Stomach (tissue), 4 donors: ENCODE results near the gene COX4I1.

Experiments used
- EP300 ChIP-seq: sonication (generic); formaldehyde crosslinking; IDR thresholded peaks from one replicate; pipeline ENCODE4 v1.6.1; 2017; ENCODE audit warnings: antibody characterized with exemption
- POLR2A ChIP-seq, 4 donors: fragments of 450-650 bp; IDR thresholded peaks; one replicate each; pipeline ENCODE4 v1.6.1; 2016; ENCODE audit warnings: antibody characterized with exemption in 4 of 4, control low read depth in 2 of 4, mild to moderate bottlenecking in 1 of 4, moderate library complexity in 1 of 4
- TF ChIP-seq, protein P1 (sequence below), 7 experiments: fragments of 450-650 bp in 4 of 7; fragments of 200-600 bp in 3 of 7; sonication (generic) in 3 of 7; IDR thresholded peaks; one replicate each; pipeline ENCODE4 v1.5.1; 2016 to 2019; ENCODE audit warnings: antibody characterized with exemption in 7 of 7, control low read depth in 2 of 7, mild to moderate bottlenecking in 1 of 7

GRCh38 chr16:85847681-85848601 is 48.4 kb downstream of the COX4I1 start:
- TF ChIP-seq, protein P1, sequence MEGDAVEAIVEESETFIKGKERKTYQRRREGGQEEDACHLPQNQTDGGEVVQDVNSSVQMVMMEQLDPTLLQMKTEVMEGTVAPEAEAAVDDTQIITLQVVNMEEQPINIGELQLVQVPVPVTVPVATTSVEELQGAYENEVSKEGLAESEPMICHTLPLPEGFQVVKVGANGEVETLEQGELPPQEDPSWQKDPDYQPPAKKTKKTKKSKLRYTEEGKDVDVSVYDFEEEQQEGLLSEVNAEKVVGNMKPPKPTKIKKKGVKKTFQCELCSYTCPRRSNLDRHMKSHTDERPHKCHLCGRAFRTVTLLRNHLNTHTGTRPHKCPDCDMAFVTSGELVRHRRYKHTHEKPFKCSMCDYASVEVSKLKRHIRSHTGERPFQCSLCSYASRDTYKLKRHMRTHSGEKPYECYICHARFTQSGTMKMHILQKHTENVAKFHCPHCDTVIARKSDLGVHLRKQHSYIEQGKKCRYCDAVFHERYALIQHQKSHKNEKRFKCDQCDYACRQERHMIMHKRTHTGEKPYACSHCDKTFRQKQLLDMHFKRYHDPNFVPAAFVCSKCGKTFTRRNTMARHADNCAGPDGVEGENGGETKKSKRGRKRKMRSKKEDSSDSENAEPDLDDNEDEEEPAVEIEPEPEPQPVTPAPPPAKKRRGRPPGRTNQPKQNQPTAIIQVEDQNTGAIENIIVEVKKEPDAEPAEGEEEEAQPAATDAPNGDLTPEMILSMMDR (IDR thresholded peaks at IDR 0.05): no peak
- no peak for TF ChIP-seq POLR2A (IDR thresholded peaks at IDR 0.05)
- TF ChIP-seq EP300: no peak
